HL-60 (cell line): ENCODE data around the gene SPAG8.

Experiments used
- GABPA ChIP-seq: IDR thresholded peaks from 2 replicates; pipeline ENCODE4 v1.6.1; 2012; ENCODE audit warnings: low read depth
- POLR2AphosphoS5 ChIP-seq: IDR thresholded peaks from 2 replicates; pipeline ENCODE4 v1.6.1; 2012; ENCODE audit warnings: low read depth
- SPI1 ChIP-seq: IDR thresholded peaks from 2 replicates; pipeline ENCODE4 v1.6.1; 2012; ENCODE audit warnings: low read depth, mild to moderate bottlenecking, borderline replicate concordance
- TF ChIP-seq, protein P1 (sequence below): IDR thresholded peaks from one replicate; pipeline ENCODE4 v1.5.1; 2011; ENCODE audit warnings: low read length, control low read depth, inconsistent platforms; ENCODE audit not compliant: insufficient read depth
- TF ChIP-seq, protein P2 (sequence below): IDR thresholded peaks from 2 replicates; pipeline ENCODE4 v1.6.1; 2012; ENCODE audit warnings: low read depth; ENCODE audit not compliant: insufficient replicate concordance

DNA sequence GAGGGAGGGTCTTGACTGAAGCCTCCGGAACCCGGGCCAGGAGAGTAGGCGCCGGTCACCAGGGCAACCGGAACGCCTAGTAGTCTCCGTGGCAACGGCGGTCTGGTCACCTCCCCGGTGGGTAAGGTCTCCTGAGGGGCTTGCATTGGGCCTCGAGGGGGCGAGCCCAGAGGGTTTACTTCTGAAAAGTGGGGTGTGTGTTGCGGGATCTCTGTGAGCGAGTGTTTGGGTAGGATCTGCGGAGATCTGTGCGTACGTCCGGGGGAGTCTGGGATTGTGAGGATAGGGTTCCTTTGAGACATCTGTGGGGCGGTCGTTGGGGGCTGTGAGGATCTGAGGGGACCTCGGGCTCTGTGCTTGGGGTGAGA is 16.6 kb upstream of the SPAG8 start, which contains the start of gene FAM221B:
- TF ChIP-seq POLR2AphosphoS5 (no peak), GABPA (no peak), SPI1 (no peak)
- TF ChIP-seq, protein P1, sequence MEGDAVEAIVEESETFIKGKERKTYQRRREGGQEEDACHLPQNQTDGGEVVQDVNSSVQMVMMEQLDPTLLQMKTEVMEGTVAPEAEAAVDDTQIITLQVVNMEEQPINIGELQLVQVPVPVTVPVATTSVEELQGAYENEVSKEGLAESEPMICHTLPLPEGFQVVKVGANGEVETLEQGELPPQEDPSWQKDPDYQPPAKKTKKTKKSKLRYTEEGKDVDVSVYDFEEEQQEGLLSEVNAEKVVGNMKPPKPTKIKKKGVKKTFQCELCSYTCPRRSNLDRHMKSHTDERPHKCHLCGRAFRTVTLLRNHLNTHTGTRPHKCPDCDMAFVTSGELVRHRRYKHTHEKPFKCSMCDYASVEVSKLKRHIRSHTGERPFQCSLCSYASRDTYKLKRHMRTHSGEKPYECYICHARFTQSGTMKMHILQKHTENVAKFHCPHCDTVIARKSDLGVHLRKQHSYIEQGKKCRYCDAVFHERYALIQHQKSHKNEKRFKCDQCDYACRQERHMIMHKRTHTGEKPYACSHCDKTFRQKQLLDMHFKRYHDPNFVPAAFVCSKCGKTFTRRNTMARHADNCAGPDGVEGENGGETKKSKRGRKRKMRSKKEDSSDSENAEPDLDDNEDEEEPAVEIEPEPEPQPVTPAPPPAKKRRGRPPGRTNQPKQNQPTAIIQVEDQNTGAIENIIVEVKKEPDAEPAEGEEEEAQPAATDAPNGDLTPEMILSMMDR = no peak
- TF ChIP-seq, protein P2, sequence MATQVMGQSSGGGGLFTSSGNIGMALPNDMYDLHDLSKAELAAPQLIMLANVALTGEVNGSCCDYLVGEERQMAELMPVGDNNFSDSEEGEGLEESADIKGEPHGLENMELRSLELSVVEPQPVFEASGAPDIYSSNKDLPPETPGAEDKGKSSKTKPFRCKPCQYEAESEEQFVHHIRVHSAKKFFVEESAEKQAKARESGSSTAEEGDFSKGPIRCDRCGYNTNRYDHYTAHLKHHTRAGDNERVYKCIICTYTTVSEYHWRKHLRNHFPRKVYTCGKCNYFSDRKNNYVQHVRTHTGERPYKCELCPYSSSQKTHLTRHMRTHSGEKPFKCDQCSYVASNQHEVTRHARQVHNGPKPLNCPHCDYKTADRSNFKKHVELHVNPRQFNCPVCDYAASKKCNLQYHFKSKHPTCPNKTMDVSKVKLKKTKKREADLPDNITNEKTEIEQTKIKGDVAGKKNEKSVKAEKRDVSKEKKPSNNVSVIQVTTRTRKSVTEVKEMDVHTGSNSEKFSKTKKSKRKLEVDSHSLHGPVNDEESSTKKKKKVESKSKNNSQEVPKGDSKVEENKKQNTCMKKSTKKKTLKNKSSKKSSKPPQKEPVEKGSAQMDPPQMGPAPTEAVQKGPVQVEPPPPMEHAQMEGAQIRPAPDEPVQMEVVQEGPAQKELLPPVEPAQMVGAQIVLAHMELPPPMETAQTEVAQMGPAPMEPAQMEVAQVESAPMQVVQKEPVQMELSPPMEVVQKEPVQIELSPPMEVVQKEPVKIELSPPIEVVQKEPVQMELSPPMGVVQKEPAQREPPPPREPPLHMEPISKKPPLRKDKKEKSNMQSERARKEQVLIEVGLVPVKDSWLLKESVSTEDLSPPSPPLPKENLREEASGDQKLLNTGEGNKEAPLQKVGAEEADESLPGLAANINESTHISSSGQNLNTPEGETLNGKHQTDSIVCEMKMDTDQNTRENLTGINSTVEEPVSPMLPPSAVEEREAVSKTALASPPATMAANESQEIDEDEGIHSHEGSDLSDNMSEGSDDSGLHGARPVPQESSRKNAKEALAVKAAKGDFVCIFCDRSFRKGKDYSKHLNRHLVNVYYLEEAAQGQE = no peak
